Prostate gland (tissue), 2 donors: ENCODE results near the gene RPS6KC1. TPM values are rescaled to one million over a fixed set of nuclear protein-coding genes. Genes with fewer than 3 reads are reported as not detected.
A peak's percentile ranks its signal among the peaks of the same experiment; 100 is the strongest.

Source experiments
- DNase-seq: peaks from one replicate; pipeline ENCODE4 v3.0.0-alpha.2; 2019; ENCODE audit warnings: low spot score
- H3K27ac ChIP-seq, 2 donors: fragments of 200-600 bp; sonication (generic); 2 replicates each; pipeline ENCODE4 v1.5.1; 2017 to 2019
- H3K27me3 ChIP-seq: fragments of 200-600 bp; sonication (generic); replicated peaks from 2 replicates; pipeline ENCODE4 v1.5.1; 2019; ENCODE audit not compliant: insufficient read depth
- H3K36me3 ChIP-seq, 2 donors: fragments of 200-600 bp; sonication (generic); 1 replicate in 1 of 2; 2 replicates in 1 of 2; pipeline versions ENCODE4 v1.5.1 to v1.8.1; 2017 to 2019
- H3K4me1 ChIP-seq: fragments of 200-600 bp; sonication (generic); replicated peaks from 2 replicates; pipeline ENCODE4 v1.5.1; 2019
- H3K4me3 ChIP-seq, 2 donors: fragments of 200-600 bp; sonication (generic); 2 replicates each; pipeline ENCODE4 v1.5.1; 2017 to 2019
- H3K9me3 ChIP-seq: fragments of 200-600 bp; sonication (generic); 2 replicates; pipeline ENCODE4 v1.5.1; 2017
- CTCF ChIP-seq, 4 experiments: fragments of 200-600 bp in 2 of 4; fragments of 450-650 bp in 2 of 4; sonication (generic) in 2 of 4; IDR thresholded peaks; 1 replicate in 3 of 4; 2 replicates in 1 of 4; pipeline ENCODE4 v1.5.1; 2016 to 2019; ENCODE audit warnings: antibody characterized with exemption in 4 of 4, mild to moderate bottlenecking in 2 of 4, moderate library complexity in 2 of 4
- POLR2A ChIP-seq: fragments of 450-650 bp; IDR thresholded peaks from one replicate; pipeline ENCODE4 v1.6.1; 2016; ENCODE audit warnings: antibody characterized with exemption, mild to moderate bottlenecking
- POLR2AphosphoS5 ChIP-seq: sonication (generic); formaldehyde crosslinking; IDR thresholded peaks from one replicate; pipeline ENCODE4 v1.6.1; 2017; ENCODE audit warnings: antibody characterized with exemption
- WGBS: methylation state at CpG from one replicate; pipeline ENCODE4 v1.1.5; 2018; 5-methylcytosine and 5-hydroxymethylcytosine counted together
- intact Hi-C: fragments of 100-400 bp; cut with DNase I; formaldehyde crosslinking; loops from one replicate; pipeline ENCODE4 v1.14.2; 2022
- total RNA-seq, 2 donors: library from RNA; depleted of rRNA; stranded (reverse); fragments of >200 nt; gene quantifications; one replicate each; pipeline ENCODE4 v1.1.0, GENCODE V29; 2016

The RPS6KC1 gene
- total RNA-seq, 2 donors from 2014 or later: 32.6 to 35.3 TPM

GRCh38 chr1:213049232-213049631, 1.8 kb upstream of the RPS6KC1 start:
- no peak for TF ChIP-seq POLR2AphosphoS5
- TF ChIP-seq CTCF (IDR thresholded peaks at IDR 0.05): no peak
- TF ChIP-seq POLR2A: no peak
- H3K9me3 ChIP-seq: no peaks in the 10 kb centered on the region
- no peaks in the 10 kb centered on the region for H3K36me3 ChIP-seq
- no peak overlapping the region for H3K27ac ChIP-seq
- WGBS: 88% methylated on average over 1 of the region's 1 CpG
- H3K27me3 ChIP-seq: no peaks in the 10 kb centered on the region
- no peaks in the 10 kb centered on the region for H3K4me1 ChIP-seq
- DNase-seq: no peak
- intact Hi-C loops: no loop called here
- no peak overlapping the region for H3K4me3 ChIP-seq

- H3K27me3 ChIP-seq: no peaks in the 10 kb centered on the region
- no peaks in the 10 kb centered on the region for H3K9me3 ChIP-seq
- peak overlapping the region; percentile 70 for H3K27ac ChIP-seq
- TF ChIP-seq CTCF (IDR thresholded peaks at IDR 0.05) (no peak), POLR2AphosphoS5 (no peak), POLR2A (no peak)
- intact Hi-C loops: no loop called here
- no peaks in the 10 kb centered on the region for H3K36me3 ChIP-seq
- peak overlapping the region; percentile 75 to 83 for H3K4me3 ChIP-seq
- 14% methylated on average over 14 of the region's 15 CpGs for WGBS
- no peak for DNase-seq
- H3K4me1 ChIP-seq: no peaks in the 10 kb centered on the region
These were observed 305 bp upstream of the RPS6KC1 start for GRCh38 chr1:213050745-213051126.

GRCh38 chr1:213051881-213052202, 801 bp downstream of the RPS6KC1 start:
- H3K9me3 ChIP-seq: no peaks in the 10 kb centered on the region
- H3K36me3 ChIP-seq: no peaks in the 10 kb centered on the region
- H3K27me3 ChIP-seq: no peaks in the 10 kb centered on the region
- intact Hi-C loops: no loop called here
- peak overlapping the region; percentile 75 to 83 for H3K4me3 ChIP-seq
- H3K4me1 ChIP-seq: no peaks in the 10 kb centered on the region
- no peak for TF ChIP-seq POLR2AphosphoS5
- no peak for TF ChIP-seq CTCF (IDR thresholded peaks at IDR 0.05)
- no peak for TF ChIP-seq POLR2A
- WGBS: 38% methylated on average over 2 of the region's 2 CpGs
- no peak overlapping the region for H3K27ac ChIP-seq
- DNase-seq: no peak

- no peaks in the 10 kb centered on the region for H3K4me1 ChIP-seq
- intact Hi-C loops: no loop called here
- no peaks in the 10 kb centered on the region for H3K9me3 ChIP-seq
- no peaks in the 10 kb centered on the region for H3K36me3 ChIP-seq
- no peak overlapping the region for H3K27ac ChIP-seq
- no peak for TF ChIP-seq POLR2A
- no peak for TF ChIP-seq POLR2AphosphoS5
- no peak for TF ChIP-seq CTCF (IDR thresholded peaks at IDR 0.05)
- H3K27me3 ChIP-seq: no peaks in the 10 kb centered on the region
- DNase-seq: no peak
- H3K4me3 ChIP-seq: no peak overlapping the region
These were observed 2.4 kb downstream of the RPS6KC1 start for GRCh38 chr1:213053455-213053854.

- no peak for TF ChIP-seq POLR2A
- no peak for TF ChIP-seq POLR2AphosphoS5
- TF ChIP-seq CTCF (IDR thresholded peaks at IDR 0.05): no peak
- Histone ChIP-seq H3K27ac (no peak overlapping the region), H3K9me3 (no peaks in the 10 kb centered on the region), H3K27me3 (no peaks in the 10 kb centered on the region), H3K4me1 (no peaks in the 10 kb centered on the region), H3K4me3 (no peak overlapping the region), H3K36me3 (no peaks in the 10 kb centered on the region)
- 81% methylated on average over 2 of the region's 2 CpGs for whole genome bisulfite sequencing
- intact Hi-C loops: no loop called here
- DNase-seq: no peak
These were observed 3.1 kb downstream of the RPS6KC1 start for GRCh38 chr1:213054142-213054541.
